GM12801 (cell line): ENCODE results near the gene SCTR.

Experiments used
- TF ChIP-seq, protein P1 (sequence below): IDR thresholded peaks from one replicate; pipeline ENCODE4 v1.5.1; 2011; ENCODE audit warnings: control low read depth; ENCODE audit not compliant: insufficient read length; ENCODE audit errors: extremely low read depth

Gene SCTR

DNA sequence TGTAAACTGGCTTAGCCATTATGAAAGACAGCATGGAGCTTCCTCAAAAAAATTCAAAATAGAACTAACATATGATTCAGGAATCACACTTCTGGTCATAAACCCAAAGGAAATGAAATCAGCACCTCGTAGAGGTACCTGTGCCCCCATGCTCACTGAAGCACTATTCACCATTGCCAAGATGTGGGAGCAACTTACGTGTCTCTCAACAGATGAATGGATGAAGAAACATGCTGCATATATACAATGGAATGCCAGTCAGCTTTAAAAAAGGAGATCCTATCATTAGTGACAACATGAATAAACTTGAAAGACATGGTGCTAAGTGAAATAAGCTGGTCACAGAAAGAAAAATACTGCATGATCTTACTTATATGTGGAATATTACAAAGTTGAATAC lies 8.2 kb downstream of the SCTR start:
- TF ChIP-seq, protein P1, sequence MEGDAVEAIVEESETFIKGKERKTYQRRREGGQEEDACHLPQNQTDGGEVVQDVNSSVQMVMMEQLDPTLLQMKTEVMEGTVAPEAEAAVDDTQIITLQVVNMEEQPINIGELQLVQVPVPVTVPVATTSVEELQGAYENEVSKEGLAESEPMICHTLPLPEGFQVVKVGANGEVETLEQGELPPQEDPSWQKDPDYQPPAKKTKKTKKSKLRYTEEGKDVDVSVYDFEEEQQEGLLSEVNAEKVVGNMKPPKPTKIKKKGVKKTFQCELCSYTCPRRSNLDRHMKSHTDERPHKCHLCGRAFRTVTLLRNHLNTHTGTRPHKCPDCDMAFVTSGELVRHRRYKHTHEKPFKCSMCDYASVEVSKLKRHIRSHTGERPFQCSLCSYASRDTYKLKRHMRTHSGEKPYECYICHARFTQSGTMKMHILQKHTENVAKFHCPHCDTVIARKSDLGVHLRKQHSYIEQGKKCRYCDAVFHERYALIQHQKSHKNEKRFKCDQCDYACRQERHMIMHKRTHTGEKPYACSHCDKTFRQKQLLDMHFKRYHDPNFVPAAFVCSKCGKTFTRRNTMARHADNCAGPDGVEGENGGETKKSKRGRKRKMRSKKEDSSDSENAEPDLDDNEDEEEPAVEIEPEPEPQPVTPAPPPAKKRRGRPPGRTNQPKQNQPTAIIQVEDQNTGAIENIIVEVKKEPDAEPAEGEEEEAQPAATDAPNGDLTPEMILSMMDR, result no peak

DNA sequence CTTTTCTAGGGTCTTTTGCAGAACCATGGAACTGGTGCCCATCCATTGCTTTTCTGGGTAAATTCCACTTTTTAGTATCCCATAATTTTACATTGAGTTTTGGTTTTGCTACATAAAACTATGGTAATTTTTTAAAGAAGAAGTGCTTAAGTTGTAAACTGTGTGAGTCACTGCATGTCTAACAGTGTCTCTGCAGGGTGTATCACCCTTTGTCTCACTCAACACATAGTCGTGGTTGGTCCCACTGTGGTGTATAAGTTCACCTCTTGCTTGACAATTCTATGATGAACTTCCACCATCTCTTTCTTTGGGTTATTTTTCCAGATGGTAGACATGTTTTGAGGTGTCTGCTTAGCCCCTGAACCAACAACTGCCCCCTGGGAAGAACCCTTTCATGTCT lies 10.5 kb downstream of the SCTR start:
- TF ChIP-seq, protein P1, result no peak

DNA sequence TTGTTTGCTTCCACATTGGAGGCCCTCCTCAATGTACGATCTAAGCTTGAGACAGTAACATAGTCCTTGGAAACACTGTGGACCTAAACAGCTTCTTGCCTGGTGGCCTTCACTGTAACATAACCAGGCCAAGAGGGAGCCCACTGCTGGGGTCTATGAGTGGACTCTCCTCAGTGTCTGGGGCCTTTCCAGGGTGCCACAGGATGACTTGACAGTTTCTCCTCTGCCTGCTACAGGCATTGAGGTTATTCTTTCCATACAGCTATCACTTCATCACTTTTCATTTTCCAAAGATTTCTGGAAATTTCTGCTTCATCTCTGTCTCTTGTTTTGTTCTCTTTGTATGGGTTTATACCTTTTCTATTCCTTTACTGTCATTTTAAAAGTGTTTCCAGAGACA lies 11.3 kb downstream of the SCTR start:
- TF ChIP-seq, protein P1, result no peak

DNA sequence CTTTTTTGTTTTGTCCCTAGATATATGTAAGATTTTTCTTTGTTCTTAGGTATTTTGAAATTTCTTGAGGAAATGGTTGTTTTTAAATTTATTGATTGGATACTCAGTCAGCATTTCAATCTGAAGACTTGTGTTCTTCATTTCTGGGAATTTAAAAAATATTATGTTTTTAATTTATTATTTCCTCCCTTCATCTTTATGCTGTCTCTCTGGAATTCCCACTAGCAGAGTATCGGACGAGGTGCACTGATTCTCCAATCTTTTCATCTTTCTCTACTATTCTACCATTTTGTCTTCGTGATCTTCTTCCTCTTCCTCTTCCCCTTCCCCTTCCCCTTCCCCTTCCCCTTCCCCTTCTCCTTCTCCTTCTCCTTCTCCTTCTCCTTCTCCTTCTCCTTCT lies 12.3 kb downstream of the SCTR start:
- TF ChIP-seq, protein P1, result no peak

DNA sequence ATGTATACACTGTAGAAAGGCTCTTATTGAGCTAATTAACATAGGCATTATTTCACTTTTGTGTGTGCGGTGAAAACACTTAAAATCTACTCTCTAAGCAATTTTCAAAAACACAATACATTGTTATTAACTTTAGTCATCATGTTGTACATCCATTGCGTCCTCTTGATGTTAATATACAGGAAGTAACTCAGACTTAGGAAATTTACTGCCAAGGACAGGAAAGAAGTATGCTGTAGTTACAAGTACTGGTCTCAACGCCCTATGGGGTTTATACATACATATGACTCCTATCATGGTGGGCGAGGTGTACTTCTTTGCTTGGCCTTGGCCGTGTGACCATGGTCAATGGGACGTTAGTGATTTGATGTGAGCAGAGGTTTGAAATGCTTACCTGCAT lies 15.5 kb downstream of the SCTR start:
- TF ChIP-seq, protein P1, result no peak

DNA sequence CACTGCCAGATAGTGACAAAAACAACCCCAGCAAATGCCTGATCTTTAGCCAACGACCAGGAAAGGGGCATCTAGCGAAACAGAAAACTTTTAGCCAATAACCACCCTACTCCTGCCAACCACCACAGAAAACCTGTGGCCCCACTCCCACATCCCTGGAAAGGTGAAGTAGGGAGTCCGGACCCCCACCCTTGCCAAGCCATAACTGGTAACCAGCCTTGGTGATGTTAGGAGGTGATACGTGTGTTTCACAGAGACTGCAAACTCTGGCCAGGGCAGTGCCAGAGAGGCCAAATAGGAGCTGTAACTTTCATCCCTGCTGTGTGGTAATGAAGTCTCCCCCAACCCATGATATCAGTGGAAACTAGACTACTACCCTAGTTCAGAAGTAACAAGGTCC lies 27.6 kb downstream of the SCTR start:
- TF ChIP-seq, protein P1, result no peak

DNA sequence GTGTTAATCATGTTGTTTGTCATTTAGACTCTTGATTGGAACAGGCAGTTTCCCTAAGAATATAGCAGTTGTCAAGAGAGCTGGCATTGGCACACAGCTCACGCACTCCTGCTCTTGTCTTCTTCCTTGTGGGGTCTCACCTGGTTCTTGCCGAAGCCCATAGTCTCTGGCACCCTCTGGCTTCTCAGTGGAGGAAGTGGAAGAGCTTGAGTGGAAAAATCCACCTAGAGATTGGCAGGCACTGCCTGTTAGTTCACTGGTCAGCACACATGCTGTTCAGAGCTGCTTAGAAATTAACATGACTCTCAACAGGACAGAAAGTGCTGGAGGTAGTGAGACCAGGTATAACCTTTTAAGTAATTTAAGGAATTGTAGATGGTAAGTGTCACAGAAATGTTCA lies 28.3 kb downstream of the SCTR start:
- TF ChIP-seq, protein P1, result no peak
